HFFc6 (cell line): ENCODE measurements around the gene RFC2. TPM values are rescaled to one million over a fixed set of nuclear protein-coding genes. Genes with fewer than 3 reads are reported as not detected.
A peak's percentile ranks its signal among the peaks of the same experiment; 100 is the strongest.

Experiments used
- DNase-seq: peaks from one replicate; pipeline ENCODE4 v3.0.0-alpha.2; 2018
- H3K27ac Mint-ChIP-seq: 2 replicates; pipeline ENCODE4 v1.8.0; 2020; ENCODE audit warnings: mild to moderate bottlenecking, mixed read lengths
- H3K27me3 Mint-ChIP-seq: 2 replicates; pipeline ENCODE4 v1.8.0; 2021; ENCODE audit warnings: mild to moderate bottlenecking, moderate library complexity, mixed read lengths; ENCODE audit not compliant: insufficient read depth
- H3K36me3 Mint-ChIP-seq: 2 replicates; pipeline ENCODE4 v1.8.0; 2021; ENCODE audit warnings: low read depth, mixed read lengths
- H3K4me1 Mint-ChIP-seq: 2 replicates; pipeline ENCODE4 v1.8.0; 2020; ENCODE audit warnings: low read depth, mixed read lengths
- H3K4me3 Mint-ChIP-seq: 2 replicates; pipeline ENCODE4 v1.8.0; 2020; ENCODE audit warnings: mild to moderate bottlenecking, moderate library complexity, mixed read lengths
- H3K9me3 Mint-ChIP-seq: 2 replicates; pipeline ENCODE4 v1.8.0; 2020; ENCODE audit warnings: mild to moderate bottlenecking, mixed read lengths
- total RNA-seq, 6 experiments: library from RNA; stranded (reverse); fragmentation: NEBNext Ultra II Directional; extraction: Animal tissue kit (Norgen Biotek cat#: 25700); gene quantifications; 2 replicates in 1 of 6; 3 replicates in 5 of 6; pipeline ENCODE4 v1.2.3, GENCODE V29; 2021
- TF ChIP-seq, protein P1 (sequence below): fragments of 200-600 bp; sonication (generic); IDR thresholded peaks from 2 replicates; pipeline ENCODE4 v1.5.0; 2021; ENCODE audit warnings: antibody characterized with exemption, mild to moderate bottlenecking

RFC2 gene
- total RNA-seq, 6 experiments from 2014 or later = 16.8 to 37.7 (median 34.0) TPM

DNA sequence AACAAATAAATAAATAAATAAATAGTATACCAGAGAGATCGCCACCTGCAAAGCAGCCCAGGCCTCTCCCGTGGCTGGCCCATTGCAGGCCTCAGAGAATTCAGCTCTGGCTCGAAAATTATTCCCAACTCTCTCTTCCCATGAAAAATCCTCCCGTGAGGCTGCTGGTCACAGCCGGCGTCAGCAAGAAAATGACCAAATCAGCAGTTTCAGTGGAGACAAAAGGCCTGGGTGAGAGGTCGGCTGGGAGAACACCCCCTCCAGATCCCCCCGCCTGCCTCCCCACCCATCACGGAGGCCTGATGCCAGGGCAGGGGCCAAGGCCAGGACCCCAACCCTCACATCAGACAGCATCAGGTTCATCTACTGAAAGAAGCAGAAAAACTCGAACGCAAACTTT, 31.9 kb upstream of the RFC2 start:
- Mint-ChIP-seq H3K4me3 (no peak overlapping the region), H3K27ac (no peak overlapping the region), H3K36me3 (no peaks in the 10 kb centered on the region), H3K27me3 (no peaks in the 10 kb centered on the region; the same call in 1 of the 2 replicates), H3K4me1 (peaks cover 23% of the 10 kb centered on the region), H3K9me3 (no peaks in the 10 kb centered on the region)
- TF ChIP-seq, protein P1, sequence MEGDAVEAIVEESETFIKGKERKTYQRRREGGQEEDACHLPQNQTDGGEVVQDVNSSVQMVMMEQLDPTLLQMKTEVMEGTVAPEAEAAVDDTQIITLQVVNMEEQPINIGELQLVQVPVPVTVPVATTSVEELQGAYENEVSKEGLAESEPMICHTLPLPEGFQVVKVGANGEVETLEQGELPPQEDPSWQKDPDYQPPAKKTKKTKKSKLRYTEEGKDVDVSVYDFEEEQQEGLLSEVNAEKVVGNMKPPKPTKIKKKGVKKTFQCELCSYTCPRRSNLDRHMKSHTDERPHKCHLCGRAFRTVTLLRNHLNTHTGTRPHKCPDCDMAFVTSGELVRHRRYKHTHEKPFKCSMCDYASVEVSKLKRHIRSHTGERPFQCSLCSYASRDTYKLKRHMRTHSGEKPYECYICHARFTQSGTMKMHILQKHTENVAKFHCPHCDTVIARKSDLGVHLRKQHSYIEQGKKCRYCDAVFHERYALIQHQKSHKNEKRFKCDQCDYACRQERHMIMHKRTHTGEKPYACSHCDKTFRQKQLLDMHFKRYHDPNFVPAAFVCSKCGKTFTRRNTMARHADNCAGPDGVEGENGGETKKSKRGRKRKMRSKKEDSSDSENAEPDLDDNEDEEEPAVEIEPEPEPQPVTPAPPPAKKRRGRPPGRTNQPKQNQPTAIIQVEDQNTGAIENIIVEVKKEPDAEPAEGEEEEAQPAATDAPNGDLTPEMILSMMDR = no peak
- no peak for DNase-seq

DNA sequence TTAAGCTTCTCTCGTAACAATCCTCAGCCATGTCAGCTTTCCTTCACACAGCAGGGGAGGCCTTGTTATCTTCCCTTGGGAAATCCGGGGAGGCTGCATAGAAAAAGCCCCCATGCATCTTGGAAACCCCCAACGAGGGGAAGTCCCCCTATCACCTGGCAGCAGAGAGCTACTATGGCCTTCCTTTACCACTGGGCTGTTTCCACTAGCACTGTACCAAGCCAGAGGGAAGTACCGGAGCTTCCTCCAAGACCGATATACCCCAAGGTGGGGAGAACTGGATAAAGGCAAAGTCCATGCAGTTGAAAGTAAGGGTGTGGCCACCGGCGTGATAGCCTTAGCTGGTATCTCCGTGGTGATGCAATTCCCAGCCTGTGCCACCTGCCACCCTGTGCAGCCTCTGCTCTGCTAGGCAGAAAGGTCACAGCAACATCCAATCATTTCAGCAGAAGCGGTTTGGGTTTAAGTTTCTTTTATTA, 30.6 kb upstream of the RFC2 start:
- TF ChIP-seq, protein P1 = no peak
- H3K27ac Mint-ChIP-seq = no peak overlapping the region
- peaks cover 30% of the 10 kb centered on the region for H3K4me1 Mint-ChIP-seq
- H3K4me3 Mint-ChIP-seq = no peak overlapping the region
- DNase-seq = no peak
- H3K9me3 Mint-ChIP-seq = no peaks in the 10 kb centered on the region
- H3K27me3 Mint-ChIP-seq = peaks cover 2% of the 10 kb centered on the region; the same call in 1 of the 2 replicates
- H3K36me3 Mint-ChIP-seq = no peaks in the 10 kb centered on the region

DNA sequence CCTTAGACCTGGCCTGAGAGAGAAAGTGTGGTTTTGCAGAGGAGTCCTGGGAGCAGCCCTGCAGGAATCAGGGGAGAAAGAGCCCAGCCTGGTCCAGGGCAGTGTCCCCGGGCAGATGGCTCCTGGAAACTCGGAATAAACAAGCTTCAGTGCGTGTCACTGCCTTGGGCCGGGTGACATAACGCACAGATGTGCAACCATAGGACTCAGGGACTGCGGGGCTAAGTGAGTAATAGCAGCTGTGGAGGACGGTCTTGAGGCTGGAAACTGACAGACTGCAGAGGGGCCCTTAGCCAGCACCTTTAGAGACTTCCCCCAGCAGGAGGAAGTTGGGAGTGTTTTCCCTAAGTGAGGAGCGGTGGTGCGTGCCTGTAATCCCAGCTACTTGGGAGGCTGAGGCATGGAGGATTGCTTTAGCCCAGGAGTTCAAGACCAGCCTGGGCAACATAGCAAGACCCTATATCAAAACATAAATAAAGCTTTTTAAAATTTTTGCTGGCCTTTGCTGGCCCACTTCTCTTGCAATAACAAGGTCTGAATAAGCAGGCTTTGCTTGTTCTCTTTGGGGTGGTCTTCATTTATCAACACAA, 29.8 kb upstream of the RFC2 start:
- Mint-ChIP-seq H3K4me1 (peaks cover 35% of the 10 kb centered on the region), H3K9me3 (no peaks in the 10 kb centered on the region), H3K36me3 (no peaks in the 10 kb centered on the region), H3K4me3 (no peak overlapping the region), H3K27me3 (peaks cover 2% of the 10 kb centered on the region), H3K27ac (no peak overlapping the region)
- DNase-seq = no peak
- TF ChIP-seq, protein P1 = no peak

DNA sequence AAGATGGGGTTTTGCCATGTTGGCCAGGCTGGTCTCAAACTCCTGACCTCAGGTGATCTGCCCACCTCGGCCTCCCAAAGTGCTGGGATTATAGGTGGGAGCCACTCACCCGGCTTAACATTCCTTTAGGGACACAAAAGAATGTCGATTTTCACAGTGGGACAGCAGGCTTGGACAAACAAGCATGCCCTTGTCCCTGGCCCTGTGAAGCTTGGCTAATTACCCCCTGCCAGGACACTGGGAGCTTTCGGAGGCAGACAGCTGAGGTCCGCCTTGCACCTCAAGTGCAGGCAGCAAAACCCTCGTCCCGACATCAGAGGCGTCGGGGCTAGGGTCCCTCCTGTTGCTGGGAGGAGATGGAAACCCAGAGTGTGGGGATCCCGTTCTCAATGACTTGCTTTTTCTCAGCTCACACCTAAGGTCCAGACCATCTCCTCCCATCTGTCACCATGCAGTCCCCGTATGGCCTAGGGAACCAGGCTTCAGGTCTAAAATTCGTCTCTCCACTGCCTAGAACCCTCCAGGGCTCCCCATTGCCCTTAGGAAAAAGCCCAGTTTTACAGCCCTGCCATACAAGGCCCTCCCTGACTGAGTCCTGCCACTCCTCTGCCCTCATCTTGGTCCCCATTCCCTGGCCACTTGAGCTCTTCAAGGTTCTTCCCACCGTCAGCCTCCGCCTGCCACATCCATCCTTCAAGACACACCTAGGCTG, 28.7 kb upstream of the RFC2 start:
- no peaks in the 10 kb centered on the region for H3K36me3 Mint-ChIP-seq
- no peak overlapping the region for H3K4me3 Mint-ChIP-seq
- H3K27ac Mint-ChIP-seq = peak overlapping the region; percentile 1; the same call in 1 of the 2 replicates

DNA sequence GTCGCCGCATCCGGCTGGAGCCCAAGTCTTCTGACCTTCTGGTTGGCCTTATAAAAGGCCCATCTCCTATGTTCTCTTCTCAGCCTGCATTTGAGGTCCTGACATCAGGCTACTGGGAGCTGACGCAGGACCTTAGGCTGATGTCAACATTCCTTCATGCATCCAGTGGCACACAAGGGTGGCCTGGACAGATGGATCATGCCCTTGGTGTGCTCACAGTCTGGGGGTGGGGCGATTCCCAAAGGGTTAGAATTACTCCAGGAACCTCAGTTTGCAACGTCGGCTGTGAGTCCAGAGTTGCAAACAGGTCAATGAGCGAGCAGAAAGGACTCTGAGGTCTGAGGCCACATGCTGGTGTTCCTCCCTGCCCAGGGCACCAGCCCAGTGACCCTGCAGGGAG, 26.8 kb upstream of the RFC2 start:
- no peaks in the 10 kb centered on the region for H3K9me3 Mint-ChIP-seq
- H3K4me1 Mint-ChIP-seq = peaks cover 29% of the 10 kb centered on the region
- H3K4me3 Mint-ChIP-seq = peak overlapping the region; percentile 6; the same call in 1 of the 2 replicates
- DNase-seq = no peak
- TF ChIP-seq, protein P1 = no peak
- peak overlapping the region; percentile 96 for H3K27ac Mint-ChIP-seq
- H3K36me3 Mint-ChIP-seq = no peaks in the 10 kb centered on the region
- H3K27me3 Mint-ChIP-seq = peaks cover 2% of the 10 kb centered on the region

More for the DNA sequence above, 28.7 kb upstream of the RFC2 start:
- peaks cover 2% of the 10 kb centered on the region for H3K27me3 Mint-ChIP-seq
- H3K9me3 Mint-ChIP-seq = no peaks in the 10 kb centered on the region
- H3K4me1 Mint-ChIP-seq = peaks cover 30% of the 10 kb centered on the region
- no peak for DNase-seq
- TF ChIP-seq, protein P1 = no peak
